Measurements from ENCODE around the gene DNAJB11. TPM values are rescaled to one million over a fixed set of nuclear protein-coding genes. Genes with fewer than 3 reads are reported as not detected.

The DNAJB11 gene
- total and polyA plus RNA-seq, 7 donors: 10.8 to 73.3 (median 23.5) TPM

DNA sequence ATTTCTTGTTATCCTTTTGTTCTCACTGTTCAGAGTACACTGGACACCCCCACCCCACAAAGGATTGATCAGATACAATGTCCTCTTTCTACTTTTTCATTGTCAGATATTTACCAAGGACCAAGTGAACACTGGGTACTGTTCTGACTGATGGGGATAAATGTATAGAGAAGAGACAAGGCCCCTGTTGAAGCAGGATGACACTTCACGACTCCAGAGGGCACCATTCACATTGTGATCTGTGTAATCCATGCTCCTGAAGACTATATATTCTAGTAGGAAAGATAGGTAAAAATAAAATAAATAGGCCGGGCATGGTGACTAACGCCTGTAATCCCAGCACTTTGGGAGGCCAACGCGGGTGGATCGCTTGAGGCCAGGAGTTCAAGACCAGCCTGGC lies 19.1 kb upstream of the DNAJB11 start:
- H3K4me3 ChIP-seq: no peak overlapping the region
- no peaks in the 10 kb centered on the region for H3K9me3 ChIP-seq
- peaks cover 6 to 97% (median 39%) of the 10 kb centered on the region in 4 donors for H3K36me3 ChIP-seq
- H3K27me3 ChIP-seq: no peaks in the 10 kb centered on the region
- TF ChIP-seq, protein P1, sequence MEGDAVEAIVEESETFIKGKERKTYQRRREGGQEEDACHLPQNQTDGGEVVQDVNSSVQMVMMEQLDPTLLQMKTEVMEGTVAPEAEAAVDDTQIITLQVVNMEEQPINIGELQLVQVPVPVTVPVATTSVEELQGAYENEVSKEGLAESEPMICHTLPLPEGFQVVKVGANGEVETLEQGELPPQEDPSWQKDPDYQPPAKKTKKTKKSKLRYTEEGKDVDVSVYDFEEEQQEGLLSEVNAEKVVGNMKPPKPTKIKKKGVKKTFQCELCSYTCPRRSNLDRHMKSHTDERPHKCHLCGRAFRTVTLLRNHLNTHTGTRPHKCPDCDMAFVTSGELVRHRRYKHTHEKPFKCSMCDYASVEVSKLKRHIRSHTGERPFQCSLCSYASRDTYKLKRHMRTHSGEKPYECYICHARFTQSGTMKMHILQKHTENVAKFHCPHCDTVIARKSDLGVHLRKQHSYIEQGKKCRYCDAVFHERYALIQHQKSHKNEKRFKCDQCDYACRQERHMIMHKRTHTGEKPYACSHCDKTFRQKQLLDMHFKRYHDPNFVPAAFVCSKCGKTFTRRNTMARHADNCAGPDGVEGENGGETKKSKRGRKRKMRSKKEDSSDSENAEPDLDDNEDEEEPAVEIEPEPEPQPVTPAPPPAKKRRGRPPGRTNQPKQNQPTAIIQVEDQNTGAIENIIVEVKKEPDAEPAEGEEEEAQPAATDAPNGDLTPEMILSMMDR (IDR thresholded peaks at IDR 0.05): no peak
- no peak for TF ChIP-seq EP300 (IDR thresholded peaks at IDR 0.05)
- no peak for TF ChIP-seq POLR2A (IDR thresholded peaks at IDR 0.05)
- TF ChIP-seq POLR2AphosphoS5 (IDR thresholded peaks at IDR 0.05): no peak
- intact Hi-C loops (cut with DNase I): no loop called here
- WGBS, 2 donors: 94 to 97% methylated on average over 6 of the region's 6 CpGs
- H3K4me1 ChIP-seq: no peaks in the 10 kb centered on the region
- DNase-seq: no peak
- H3K27ac ChIP-seq: no peak overlapping the region

DNA sequence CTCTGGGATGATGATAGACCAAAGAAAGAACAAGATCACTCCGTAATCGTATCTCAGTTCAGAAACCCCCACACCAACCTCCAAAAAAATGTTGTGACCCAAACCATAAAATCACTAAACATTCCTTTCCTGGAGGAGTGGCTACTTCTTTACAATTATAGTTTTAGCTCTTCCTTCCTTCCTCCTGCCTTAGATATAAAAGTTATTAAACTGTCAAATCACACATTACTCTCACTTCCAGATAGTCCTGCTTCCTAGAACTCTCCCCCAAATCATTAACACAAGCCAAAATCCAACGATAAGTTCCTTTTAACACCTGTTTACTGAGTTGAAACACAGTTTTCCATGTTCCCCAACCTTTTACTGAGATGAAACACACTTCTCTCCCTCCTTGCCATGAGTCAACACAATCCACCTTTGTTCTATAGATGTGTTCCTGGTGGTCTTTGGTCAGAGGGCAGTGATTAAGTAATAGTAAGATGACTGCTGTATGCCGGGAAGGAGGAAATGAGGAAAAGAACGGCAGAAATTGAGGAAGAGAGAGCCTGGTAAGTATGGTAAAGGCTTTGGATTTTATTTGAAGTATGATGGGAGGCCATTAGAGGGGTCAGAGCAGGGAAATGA lies 18.0 kb upstream of the DNAJB11 start:
- TF ChIP-seq POLR2AphosphoS5 (IDR thresholded peaks at IDR 0.05) (no peak), EP300 (IDR thresholded peaks at IDR 0.05) (no peak), POLR2A (IDR thresholded peaks at IDR 0.05) (no peak)
- TF ChIP-seq, protein P1 (IDR thresholded peaks at IDR 0.05): no peak
- Histone ChIP-seq H3K27me3 (no peaks in the 10 kb centered on the region), H3K9me3 (no peaks in the 10 kb centered on the region), H3K4me3 (no peak overlapping the region), H3K27ac (no peak overlapping the region), H3K4me1 (no peaks in the 10 kb centered on the region), H3K36me3 (peaks cover 6 to 97% (median 46%) of the 10 kb centered on the region in 4 donors)
- WGBS, 2 donors: 48 to 63% methylated on average over 5 of the region's 5 CpGs
- intact Hi-C loops (cut with DNase I): no loop called here
- DNase-seq: no peak

DNA sequence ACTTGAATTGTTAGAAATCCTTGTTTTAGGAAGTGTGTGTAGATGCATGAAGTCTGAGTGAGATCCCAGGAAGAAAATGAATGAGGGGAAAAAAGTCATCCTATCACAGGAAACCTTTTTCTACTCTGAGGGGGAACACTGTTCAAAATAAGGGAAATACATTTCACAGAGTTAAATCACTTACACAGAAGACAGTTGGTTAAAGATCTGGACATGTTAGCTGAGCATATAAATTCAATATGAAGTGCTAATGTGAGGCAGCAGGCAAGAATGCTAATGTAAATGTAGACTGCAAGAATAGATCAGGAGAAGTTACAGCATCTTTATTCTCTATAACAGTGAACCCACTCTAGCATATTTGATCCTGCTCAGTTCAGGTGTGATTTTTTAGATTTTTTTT lies 5.9 kb upstream of the DNAJB11 start:
- Histone ChIP-seq H3K9me3 (no peaks in the 10 kb centered on the region), H3K4me3 (no peak overlapping the region), H3K27ac (no peak overlapping the region), H3K4me1 (peaks cover 0 to 41% (median 24%) of the 10 kb centered on the region in 4 donors), H3K27me3 (no peaks in the 10 kb centered on the region), H3K36me3 (peaks cover 0 to 16% (median 0%) of the 10 kb centered on the region in 4 donors)
- intact Hi-C loops (cut with DNase I): loop anchor here (10.0 kb wide), 1 partner anchor 160 kb away; no protein-coding TSS in a partner anchor
- TF ChIP-seq, protein P1 (IDR thresholded peaks at IDR 0.05): no peak
- no peak for TF ChIP-seq EP300 (IDR thresholded peaks at IDR 0.05)
- no peak for DNase-seq

DNA sequence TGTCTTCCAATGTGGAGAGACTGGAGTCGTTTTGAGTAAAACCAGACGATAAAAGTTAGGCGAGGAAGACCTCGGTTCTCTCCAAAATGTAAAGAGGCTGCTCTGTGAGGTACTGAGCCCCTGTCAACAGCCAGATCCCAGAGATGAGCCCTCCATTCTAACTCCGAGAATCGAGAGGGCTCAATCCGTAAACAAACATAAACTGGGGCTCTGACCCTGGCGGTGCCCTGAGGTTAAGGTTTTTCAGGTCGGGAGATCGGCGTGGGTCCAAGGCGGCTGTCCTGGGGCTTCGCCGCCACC lies 3.8 kb upstream of the DNAJB11 start:
- H3K4me3 ChIP-seq: peak overlapping the region; percentile 72 to 85 (median 74)
- peaks cover 0 to 16% (median 0%) of the 10 kb centered on the region in 4 donors for H3K36me3 ChIP-seq
- TF ChIP-seq, protein P1 (IDR thresholded peaks at IDR 0.05): no peak
- TF ChIP-seq POLR2AphosphoS5 (IDR thresholded peaks at IDR 0.05): no peak
- TF ChIP-seq POLR2A (IDR thresholded peaks at IDR 0.05): no peak
- TF ChIP-seq EP300 (IDR thresholded peaks at IDR 0.05): no peak
- intact Hi-C loops (cut with DNase I): loop anchor here (5.0 to 10.0 kb wide), 5 partner anchors 162 to 979 kb away; partner anchors contain the start of genes EIF4A2, ETV5, SENP2 and TRA2B
- H3K27ac ChIP-seq: peak overlapping the region; percentile 86 to 89 (median 88)
- H3K9me3 ChIP-seq: no peaks in the 10 kb centered on the region
- 0% methylated on average over 14 of the region's 14 CpGs for WGBS, 2 donors
- H3K27me3 ChIP-seq: no peaks in the 10 kb centered on the region
- peaks cover 0 to 56% (median 37%) of the 10 kb centered on the region in 4 donors for H3K4me1 ChIP-seq
- no peak for DNase-seq
